ENCODE measurements around the gene NUDT3. TPM values are rescaled to one million over a fixed set of nuclear protein-coding genes. Genes with fewer than 3 reads are reported as not detected.
"Not testable (repeated sequence)": the region's sequence is repeated elsewhere in the genome, so short reads cannot be mapped to it uniquely, and the experiment has no call there.

The NUDT3 gene
- total RNA-seq, 4 donors from 2014 or later, result 9.6 to 27.9 (median 16.9) TPM

DNA sequence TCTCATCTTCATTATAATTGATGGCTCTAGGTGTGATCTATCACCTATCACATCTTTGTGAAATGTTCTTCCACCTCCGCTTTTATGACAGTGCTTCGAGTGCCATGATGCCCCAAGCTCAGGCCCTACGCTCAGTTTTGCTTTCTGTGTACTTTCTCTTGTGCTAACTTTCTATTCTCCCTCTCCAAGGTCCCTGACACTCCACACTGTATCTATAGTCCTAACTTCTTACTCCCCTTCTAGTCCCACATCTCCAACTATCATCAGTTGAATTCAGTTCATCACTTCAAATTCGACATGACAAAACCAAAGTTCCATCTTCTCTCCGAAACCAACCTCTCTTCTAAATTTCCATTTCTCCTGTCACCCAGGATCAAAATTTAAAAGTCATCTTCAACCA is 16.6 kb downstream of the NUDT3 start:
- intact Hi-C loops (cut with DNase I; ENCODE audit: low total_unique reads) (no loop called here), in situ Hi-C loops (cut with MboI; ENCODE audit: low pct_ligation_motif_present in 1 of 4, low pct_unique_long_range_greater_than_20kb in 1 of 4, low sequenced_read_pairs in 3 of 4) (loop anchor here in 1 of 4 donors (25.0 kb wide), 1 partner anchor 114 kb away; no protein-coding TSS in a partner anchor)
- Histone ChIP-seq H3K4me1 (peaks cover 0 to 6% (median 0%) of the 10 kb centered on the region in 4 donors), H3K36me3 (no peaks in the 10 kb centered on the region), H3K4me3 (no peak overlapping the region), H3K27ac (no peak overlapping the region), H3K27me3 (no peaks in the 10 kb centered on the region), H3K9me3 (no peaks in the 10 kb centered on the region)
- WGBS, 2 donors (ENCODE audit: low coverage in 1 of 2), result 93% methylated on average over 5 of the region's 5 CpGs
- no peak for DNase-seq
- no peak for TF ChIP-seq POLR2A (IDR thresholded peaks at IDR 0.05)
- TF ChIP-seq, protein P1, sequence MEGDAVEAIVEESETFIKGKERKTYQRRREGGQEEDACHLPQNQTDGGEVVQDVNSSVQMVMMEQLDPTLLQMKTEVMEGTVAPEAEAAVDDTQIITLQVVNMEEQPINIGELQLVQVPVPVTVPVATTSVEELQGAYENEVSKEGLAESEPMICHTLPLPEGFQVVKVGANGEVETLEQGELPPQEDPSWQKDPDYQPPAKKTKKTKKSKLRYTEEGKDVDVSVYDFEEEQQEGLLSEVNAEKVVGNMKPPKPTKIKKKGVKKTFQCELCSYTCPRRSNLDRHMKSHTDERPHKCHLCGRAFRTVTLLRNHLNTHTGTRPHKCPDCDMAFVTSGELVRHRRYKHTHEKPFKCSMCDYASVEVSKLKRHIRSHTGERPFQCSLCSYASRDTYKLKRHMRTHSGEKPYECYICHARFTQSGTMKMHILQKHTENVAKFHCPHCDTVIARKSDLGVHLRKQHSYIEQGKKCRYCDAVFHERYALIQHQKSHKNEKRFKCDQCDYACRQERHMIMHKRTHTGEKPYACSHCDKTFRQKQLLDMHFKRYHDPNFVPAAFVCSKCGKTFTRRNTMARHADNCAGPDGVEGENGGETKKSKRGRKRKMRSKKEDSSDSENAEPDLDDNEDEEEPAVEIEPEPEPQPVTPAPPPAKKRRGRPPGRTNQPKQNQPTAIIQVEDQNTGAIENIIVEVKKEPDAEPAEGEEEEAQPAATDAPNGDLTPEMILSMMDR (IDR thresholded peaks at IDR 0.05), result no peak
- no peak for TF ChIP-seq EP300 (IDR thresholded peaks at IDR 0.05; ENCODE audit: low read depth)
- TF ChIP-seq POLR2AphosphoS5 (IDR thresholded peaks at IDR 0.05), result no peak

DNA sequence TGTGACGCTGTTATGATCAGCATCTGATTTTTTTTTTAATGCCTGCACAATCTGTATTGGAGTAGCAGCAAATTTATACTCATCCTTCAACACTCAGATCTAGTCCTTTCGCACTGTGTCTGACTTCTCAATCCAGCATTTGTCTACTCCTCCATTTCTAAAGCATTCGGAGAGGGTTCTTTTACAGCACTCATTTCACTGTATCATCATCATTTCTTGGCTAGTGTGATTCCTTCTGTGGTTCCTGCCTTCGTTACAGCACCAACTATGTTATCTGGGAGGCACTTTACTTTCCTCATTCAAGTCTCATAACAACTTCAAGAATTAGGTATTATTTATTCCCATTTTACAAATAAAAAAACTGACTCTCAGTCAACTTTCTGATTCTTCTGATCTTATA is 18.0 kb downstream of the NUDT3 start:
- H3K27ac ChIP-seq, result peak overlapping the region in 1 of 4 donors; percentile 11
- WGBS, 2 donors (ENCODE audit: low coverage in 1 of 2), result 57 to 69% methylated on average over 4 of the region's 4 CpGs
- intact Hi-C loops (cut with DNase I; ENCODE audit: low total_unique reads), result no loop called here
- H3K4me3 ChIP-seq, result no peak overlapping the region
- TF ChIP-seq EP300 (IDR thresholded peaks at IDR 0.05; ENCODE audit: low read depth) (no peak), POLR2A (IDR thresholded peaks at IDR 0.05) (no peak), POLR2AphosphoS5 (IDR thresholded peaks at IDR 0.05) (no peak)
- TF ChIP-seq, protein P1 (IDR thresholded peaks at IDR 0.05), result no peak
- no peaks in the 10 kb centered on the region for H3K9me3 ChIP-seq
- in situ Hi-C loops (cut with MboI; ENCODE audit: low pct_ligation_motif_present in 1 of 4, low pct_unique_long_range_greater_than_20kb in 1 of 4, low sequenced_read_pairs in 3 of 4), result no loop called here
- DNase-seq, result no peak
- peaks cover 0 to 8% (median 0%) of the 10 kb centered on the region in 4 donors for H3K4me1 ChIP-seq
- no peaks in the 10 kb centered on the region for H3K36me3 ChIP-seq
- no peaks in the 10 kb centered on the region for H3K27me3 ChIP-seq

DNA sequence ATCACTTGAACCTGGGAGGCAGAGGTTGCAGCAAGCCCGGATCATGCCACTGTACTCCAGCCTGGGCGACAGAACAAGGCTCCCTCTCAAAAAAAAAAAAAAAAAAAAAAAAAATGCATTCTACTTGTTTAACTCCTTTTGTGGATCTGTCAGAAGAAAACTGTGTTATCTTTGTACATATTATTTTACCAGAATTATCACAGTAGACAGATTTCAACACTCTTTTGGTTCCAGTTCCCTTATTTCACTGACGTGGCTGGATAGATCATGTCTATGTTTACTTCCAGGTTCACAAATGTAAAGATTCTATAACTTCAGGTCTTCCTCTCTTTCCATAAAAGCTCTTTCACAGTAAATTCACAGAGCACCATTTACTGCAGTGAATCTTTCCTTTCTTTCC is 18.4 kb downstream of the NUDT3 start:
- H3K4me3 ChIP-seq, result no peak overlapping the region
- no peaks in the 10 kb centered on the region for H3K9me3 ChIP-seq
- in situ Hi-C loops (cut with MboI; ENCODE audit: low pct_ligation_motif_present in 1 of 4, low pct_unique_long_range_greater_than_20kb in 1 of 4, low sequenced_read_pairs in 3 of 4), result no loop called here
- no peaks in the 10 kb centered on the region for H3K36me3 ChIP-seq
- 65 to 73% methylated on average over 3 of the region's 3 CpGs for WGBS, 2 donors (ENCODE audit: low coverage in 1 of 2)
- no peaks in the 10 kb centered on the region for H3K27me3 ChIP-seq
- TF ChIP-seq EP300 (IDR thresholded peaks at IDR 0.05; ENCODE audit: low read depth) (no peak), POLR2AphosphoS5 (IDR thresholded peaks at IDR 0.05) (no peak), POLR2A (IDR thresholded peaks at IDR 0.05) (no peak)
- TF ChIP-seq, protein P1 (IDR thresholded peaks at IDR 0.05), result no peak
- intact Hi-C loops (cut with DNase I; ENCODE audit: low total_unique reads), result no loop called here
- H3K4me1 ChIP-seq, result peaks cover 0 to 11% (median 0%) of the 10 kb centered on the region in 4 donors
- DNase-seq, result no peak
- H3K27ac ChIP-seq, result peak overlapping the region in 1 of 4 donors; percentile 11

DNA sequence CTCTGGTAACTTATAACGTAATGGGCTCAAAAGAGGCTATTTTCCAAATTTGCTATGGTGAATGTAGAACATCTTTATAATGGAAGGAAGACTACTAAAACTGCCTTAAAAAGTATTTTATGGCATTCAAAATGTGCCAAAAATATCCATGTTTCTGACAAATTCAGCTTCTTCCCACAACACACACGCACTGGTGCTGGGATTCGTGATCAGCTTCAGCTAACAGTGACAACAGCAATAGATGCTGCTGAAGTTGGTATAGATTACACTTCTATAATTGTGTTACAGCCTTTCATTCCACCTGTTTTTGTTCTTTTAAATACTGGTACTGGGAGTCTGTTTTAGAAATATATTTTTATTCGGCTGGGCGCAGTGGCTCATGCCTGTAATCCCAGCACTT is 19.0 kb downstream of the NUDT3 start:
- peaks cover 0 to 11% (median 0%) of the 10 kb centered on the region in 4 donors for H3K4me1 ChIP-seq
- no peaks in the 10 kb centered on the region for H3K9me3 ChIP-seq
- intact Hi-C loops (cut with DNase I; ENCODE audit: low total_unique reads), result no loop called here
- WGBS, 2 donors (ENCODE audit: low coverage in 1 of 2), result 92 to 97% methylated on average over 4 to 5 of the region's 5 CpGs
- H3K27me3 ChIP-seq, result no peaks in the 10 kb centered on the region
- no peak overlapping the region for H3K4me3 ChIP-seq
- H3K27ac ChIP-seq, result no peak overlapping the region
- no peak for DNase-seq
- in situ Hi-C loops (cut with MboI; ENCODE audit: low pct_ligation_motif_present in 1 of 4, low pct_unique_long_range_greater_than_20kb in 1 of 4, low sequenced_read_pairs in 3 of 4), result no loop called here
- no peaks in the 10 kb centered on the region for H3K36me3 ChIP-seq
- TF ChIP-seq, protein P1 (IDR thresholded peaks at IDR 0.05), result no peak
- TF ChIP-seq EP300 (IDR thresholded peaks at IDR 0.05; ENCODE audit: low read depth) (no peak), POLR2AphosphoS5 (IDR thresholded peaks at IDR 0.05) (no peak), POLR2A (IDR thresholded peaks at IDR 0.05) (no peak)

DNA sequence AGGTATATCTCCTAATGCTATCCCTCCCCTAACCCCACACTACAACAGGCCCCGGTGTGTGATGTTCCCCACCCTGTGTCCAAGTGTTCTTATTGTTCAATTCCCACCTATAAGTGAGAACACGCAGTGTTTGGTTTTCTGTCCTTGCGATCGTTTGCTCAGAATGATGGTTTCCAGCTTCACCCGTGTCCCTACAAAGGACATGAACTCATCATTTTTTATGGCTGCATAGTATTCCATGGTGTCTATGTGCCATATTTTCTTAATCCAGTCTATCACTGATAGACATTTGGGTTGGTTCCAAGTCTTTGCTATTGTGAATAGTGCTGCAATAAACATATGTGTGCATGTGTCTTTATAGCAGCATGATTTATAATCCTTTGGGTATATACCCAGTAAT is 20.6 kb downstream of the NUDT3 start:
- intact Hi-C loops (cut with DNase I; ENCODE audit: low total_unique reads); H3K27me3 ChIP-seq; H3K4me3 ChIP-seq; DNase-seq; H3K36me3 ChIP-seq; in situ Hi-C loops (cut with MboI; ENCODE audit: low pct_ligation_motif_present in 1 of 4, low pct_unique_long_range_greater_than_20kb in 1 of 4, low sequenced_read_pairs in 3 of 4); H3K9me3 ChIP-seq; H3K27ac ChIP-seq: not testable (repeated sequence)
- peaks cover 0 to 11% (median 0%) of the 10 kb centered on the region in 4 donors for H3K4me1 ChIP-seq
- WGBS, 2 donors (ENCODE audit: low coverage in 1 of 2), result 64 to 91% methylated on average over 2 to 5 of the region's 5 CpGs

Measured in transverse colon (tissue), 4 donors.